Adrenal gland (tissue), 5 donors: Measurements from ENCODE around the gene ZNF232.
"Not testable (repeated sequence)": the region's sequence is repeated elsewhere in the genome, so short reads cannot be mapped to it uniquely, and the experiment has no call there.

Experiments used
- POLR2A ChIP-seq, 2 donors: fragments of 450-650 bp; IDR thresholded peaks; one replicate each; pipeline ENCODE4 v1.6.1; 2017; ENCODE audit warnings: antibody characterized with exemption in 2 of 2, mild to moderate bottlenecking in 2 of 2, moderate library complexity in 1 of 2
- TF ChIP-seq, protein P1 (sequence below), 6 experiments: fragments of 450-650 bp in 4 of 6; fragments of 200-600 bp in 2 of 6; sonication (generic) in 1 of 6; IDR thresholded peaks; 1 replicate in 5 of 6; 2 replicates in 1 of 6; pipeline versions ENCODE4 v1.5.1 to v1.8.0; 2016 to 2021; ENCODE audit warnings: antibody characterized with exemption in 6 of 6, mild to moderate bottlenecking in 2 of 6, moderate library complexity in 1 of 6
- donor health status: DM: no; HTN: no; CAD: no.

DNA sequence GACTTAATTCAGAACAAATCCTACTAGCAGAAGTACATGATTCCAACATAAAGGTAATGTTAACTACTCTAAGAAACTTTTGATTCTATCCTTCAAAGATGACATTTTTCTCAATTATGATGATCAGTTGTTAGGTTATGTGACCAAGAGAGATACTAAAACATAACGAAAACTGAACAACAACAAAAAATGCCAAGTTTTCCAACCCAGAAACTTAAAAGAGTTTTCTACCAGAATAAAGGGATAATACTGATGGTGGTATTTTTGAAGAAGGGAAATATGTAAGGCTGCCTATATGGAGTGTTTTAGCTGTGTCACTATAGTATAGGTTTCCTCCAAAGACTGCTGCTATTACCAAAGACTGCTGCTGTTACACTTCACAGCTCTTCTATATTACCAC is 34.4 kb upstream of the ZNF232 start:
- TF ChIP-seq, protein P1, sequence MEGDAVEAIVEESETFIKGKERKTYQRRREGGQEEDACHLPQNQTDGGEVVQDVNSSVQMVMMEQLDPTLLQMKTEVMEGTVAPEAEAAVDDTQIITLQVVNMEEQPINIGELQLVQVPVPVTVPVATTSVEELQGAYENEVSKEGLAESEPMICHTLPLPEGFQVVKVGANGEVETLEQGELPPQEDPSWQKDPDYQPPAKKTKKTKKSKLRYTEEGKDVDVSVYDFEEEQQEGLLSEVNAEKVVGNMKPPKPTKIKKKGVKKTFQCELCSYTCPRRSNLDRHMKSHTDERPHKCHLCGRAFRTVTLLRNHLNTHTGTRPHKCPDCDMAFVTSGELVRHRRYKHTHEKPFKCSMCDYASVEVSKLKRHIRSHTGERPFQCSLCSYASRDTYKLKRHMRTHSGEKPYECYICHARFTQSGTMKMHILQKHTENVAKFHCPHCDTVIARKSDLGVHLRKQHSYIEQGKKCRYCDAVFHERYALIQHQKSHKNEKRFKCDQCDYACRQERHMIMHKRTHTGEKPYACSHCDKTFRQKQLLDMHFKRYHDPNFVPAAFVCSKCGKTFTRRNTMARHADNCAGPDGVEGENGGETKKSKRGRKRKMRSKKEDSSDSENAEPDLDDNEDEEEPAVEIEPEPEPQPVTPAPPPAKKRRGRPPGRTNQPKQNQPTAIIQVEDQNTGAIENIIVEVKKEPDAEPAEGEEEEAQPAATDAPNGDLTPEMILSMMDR (IDR thresholded peaks at IDR 0.05): not testable (repeated sequence)
- not testable (repeated sequence) for TF ChIP-seq POLR2A (IDR thresholded peaks at IDR 0.05)
